ENCODE measurements around the gene CCDC188.

GRCh38 chr22:20170170-20170569, 19.3 kb upstream of the CCDC188 start:
- TF ChIP-seq GATA2 (IDR thresholded peaks at IDR 0.05; ENCODE audit: low read depth, low read length) (no peak), GATA3 (IDR thresholded peaks at IDR 0.05; ENCODE audit: low read depth, low read length) (no peak)
